Measurements from ENCODE around the gene GSK3A. TPM values are rescaled to one million over a fixed set of nuclear protein-coding genes. Genes with fewer than 3 reads are reported as not detected.

The GSK3A gene
- total RNA-seq, 2 experiments from 2014 or later: 30.5 to 31.7 TPM

GRCh38 chr19:42202290-42202880, 40.0 kb downstream of the GSK3A start:
- Mint-ChIP-seq H3K4me3 (peak overlapping the region; percentile 57), H3K36me3 (ENCODE audit: low read depth) (peaks cover 62% of the 10 kb centered on the region), H3K4me1 (ENCODE audit: low read depth) (peaks cover 79% of the 10 kb centered on the region), H3K9me3 (no peaks in the 10 kb centered on the region), H3K27ac (peak overlapping the region; percentile 95), H3K27me3 (no peaks in the 10 kb centered on the region)
- ChIA-PET CTCF (interaction anchor here (0.6 to 5.5 kb wide), 5 partner anchors 17 to 77 kb away, joined by 3 to 41 read pairs (median 3); partner anchors contain the start of gene POU2F2), POLR2A (interaction anchor here (1.1 to 3.4 kb wide), 3 partner anchors 14 to 41 kb away, joined by 3 to 10 read pairs (median 8); partner anchors contain the start of gene DEDD2)
- intact Hi-C loops (cut with micrococcal nuclease): no loop called here
- no peak for ATAC-seq
- no peak for DNase-seq
- TF ChIP-seq CTCF (IDR thresholded peaks at IDR 0.05): no peak

- no peak for TF ChIP-seq CTCF (IDR thresholded peaks at IDR 0.05)
- intact Hi-C loops (cut with micrococcal nuclease): no loop called here
- peaks cover 79% of the 10 kb centered on the region for H3K4me1 Mint-ChIP-seq (ENCODE audit: low read depth)
- no peaks in the 10 kb centered on the region for H3K27me3 Mint-ChIP-seq
- peak overlapping the region; percentile 57 for H3K4me3 Mint-ChIP-seq
- DNase-seq (peak; percentile 67), ATAC-seq (peak; percentile 45)
- peak overlapping the region; percentile 95 for H3K27ac Mint-ChIP-seq
- CTCF ChIA-PET: interaction anchor here (0.6 to 5.5 kb wide), 5 partner anchors 14 to 78 kb away, joined by 3 to 41 read pairs (median 6); partner anchors contain the start of gene POU2F2
- POLR2A ChIA-PET: interaction anchor here (1.1 to 3.4 kb wide), 5 partner anchors 13 to 79 kb away, joined by 3 to 10 read pairs (median 3); partner anchors contain the start of gene DEDD2
- peaks cover 65% of the 10 kb centered on the region for H3K36me3 Mint-ChIP-seq (ENCODE audit: low read depth)
- no peaks in the 10 kb centered on the region for H3K9me3 Mint-ChIP-seq
Measured at GRCh38 chr19:42201489-42202289, 40.7 kb downstream of the GSK3A start.

- TF ChIP-seq CTCF (IDR thresholded peaks at IDR 0.05): peak; percentile 26
- ATAC-seq: no peak
- ChIA-PET CTCF (interaction anchor here (0.7 to 5.5 kb wide), 9 partner anchors 9 to 92 kb away, joined by 3 to 41 read pairs (median 5); no protein-coding TSS in a partner anchor), POLR2A (interaction anchor here (0.6 to 3.4 kb wide), 5 partner anchors 17 to 95 kb away, joined by 3 to 10 read pairs (median 3); partner anchors contain the start of gene DEDD2)
- Mint-ChIP-seq H3K27me3 (no peaks in the 10 kb centered on the region), H3K4me3 (peak overlapping the region; percentile 72), H3K9me3 (no peaks in the 10 kb centered on the region), H3K4me1 (ENCODE audit: low read depth) (peaks cover 87% of the 10 kb centered on the region), H3K27ac (peak overlapping the region; percentile 95), H3K36me3 (ENCODE audit: low read depth) (peaks cover 66% of the 10 kb centered on the region)
- DNase-seq: no peak
- intact Hi-C loops (cut with micrococcal nuclease): no loop called here
Measured at GRCh38 chr19:42200116-42200715, 42.2 kb downstream of the GSK3A start.

DNA sequence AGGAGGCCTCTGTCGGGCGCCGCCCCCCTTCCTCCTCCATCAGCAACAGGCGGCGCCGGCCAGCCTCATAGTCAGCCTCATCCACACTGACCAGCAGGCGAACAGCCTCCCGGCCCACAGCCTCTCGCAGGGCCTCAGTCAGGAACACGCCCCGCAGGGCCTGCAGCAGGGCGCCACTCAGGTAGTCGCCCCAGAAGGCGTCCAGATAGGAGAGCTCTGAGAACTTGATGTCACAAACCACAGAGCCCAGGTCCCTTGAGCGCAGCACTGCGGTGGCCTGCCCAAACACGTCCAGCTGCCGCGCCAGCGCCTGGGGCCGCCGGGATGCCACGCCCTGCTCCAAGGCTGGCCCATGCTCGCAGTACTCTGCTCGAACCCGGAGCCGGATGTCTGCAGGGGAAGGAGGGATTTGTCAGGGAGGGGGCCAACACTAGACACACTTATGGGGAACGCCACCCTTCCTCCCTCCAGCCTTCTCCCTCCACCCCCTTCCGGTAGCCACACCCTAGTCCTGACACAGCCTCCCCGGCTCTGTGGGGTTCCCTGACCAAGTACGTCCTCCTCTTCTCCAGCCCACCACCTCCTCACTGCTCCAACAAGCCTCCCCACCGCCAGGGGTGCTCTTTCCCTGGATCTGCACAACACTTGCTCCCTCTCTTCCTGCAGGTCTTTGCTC, 42.8 kb downstream of the GSK3A start:
- Mint-ChIP-seq H3K27ac (peak overlapping the region; percentile 95), H3K9me3 (no peaks in the 10 kb centered on the region), H3K36me3 (ENCODE audit: low read depth) (peaks cover 63% of the 10 kb centered on the region), H3K4me1 (ENCODE audit: low read depth) (peaks cover 80% of the 10 kb centered on the region), H3K4me3 (peak overlapping the region; percentile 72), H3K27me3 (no peaks in the 10 kb centered on the region)
- intact Hi-C loops (cut with micrococcal nuclease): no loop called here
- ATAC-seq (peak; percentile 66), DNase-seq (peak; percentile 84)
- ChIA-PET POLR2A (interaction anchor here (0.6 to 1.6 kb wide), 5 partner anchors 8 to 334 kb away, joined by 3 to 4 read pairs (median 4); no protein-coding TSS in a partner anchor), CTCF (interaction anchor here (1.0 to 5.5 kb wide), 12 partner anchors 11 to 202 kb away, joined by 3 to 41 read pairs (median 4); partner anchors contain the start of genes GSK3A and POU2F2)
- peak; percentile 50 for TF ChIP-seq CTCF (IDR thresholded peaks at IDR 0.05)
